Measurements from ENCODE around the gene ATP8A2. TPM values are rescaled to one million over a fixed set of nuclear protein-coding genes. Genes with fewer than 3 reads are reported as not detected.

The ATP8A2 gene
- total and polyA plus RNA-seq, 10 of the 15 experiments (the other 5 are each of a cell fraction or from before 2014, with no cell fraction given), result 0.01 to 0.04 (median 0.04) TPM; not detected in 7

DNA sequence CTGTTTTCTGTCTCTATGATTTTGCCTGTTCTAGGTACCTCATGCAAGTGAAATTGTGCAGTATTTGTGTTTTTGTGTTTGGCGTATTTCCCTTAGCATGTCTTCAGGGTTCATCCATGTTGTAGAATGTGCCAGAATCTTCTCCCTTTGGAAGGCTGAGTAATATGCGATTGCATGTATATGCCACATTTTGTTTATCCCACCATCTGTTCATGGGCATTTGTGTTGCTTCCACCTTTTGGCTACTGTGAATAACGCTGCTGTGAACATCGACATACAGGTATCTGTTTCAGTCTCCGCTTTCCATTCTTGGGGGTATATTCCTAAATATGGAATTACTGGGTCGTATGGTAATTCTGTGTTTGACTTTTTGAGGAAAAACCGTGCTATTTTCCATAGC lies 190.0 kb downstream of the ATP8A2 start:
- ATAC-seq (no peak), FAIRE-seq (no peak), DNase-seq (ENCODE audit: low read depth, low spot score) (no peak)
- H3K9me3 ChIP-seq (replicated peaks; ENCODE audit: control insufficient read depth, insufficient read depth, low read length), result no peaks in the 10 kb centered on the region
- no peak for TF ChIP-seq NFYB (IDR thresholded peaks at IDR 0.05; ENCODE audit: insufficient read depth, low read depth, low read length)
- TF ChIP-seq, protein P1, sequence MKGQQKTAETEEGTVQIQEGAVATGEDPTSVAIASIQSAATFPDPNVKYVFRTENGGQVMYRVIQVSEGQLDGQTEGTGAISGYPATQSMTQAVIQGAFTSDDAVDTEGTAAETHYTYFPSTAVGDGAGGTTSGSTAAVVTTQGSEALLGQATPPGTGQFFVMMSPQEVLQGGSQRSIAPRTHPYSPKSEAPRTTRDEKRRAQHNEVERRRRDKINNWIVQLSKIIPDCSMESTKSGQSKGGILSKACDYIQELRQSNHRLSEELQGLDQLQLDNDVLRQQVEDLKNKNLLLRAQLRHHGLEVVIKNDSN (IDR thresholded peaks at IDR 0.05; ENCODE audit: borderline replicate concordance, extremely low read length, insufficient read depth, low read depth, low read length), result no peak
- no peak for TF ChIP-seq NBN (IDR thresholded peaks at IDR 0.05)
- TF ChIP-seq EED (IDR thresholded peaks at IDR 0.05; ENCODE audit: low read depth), result no peak
- TF ChIP-seq, protein P2, sequence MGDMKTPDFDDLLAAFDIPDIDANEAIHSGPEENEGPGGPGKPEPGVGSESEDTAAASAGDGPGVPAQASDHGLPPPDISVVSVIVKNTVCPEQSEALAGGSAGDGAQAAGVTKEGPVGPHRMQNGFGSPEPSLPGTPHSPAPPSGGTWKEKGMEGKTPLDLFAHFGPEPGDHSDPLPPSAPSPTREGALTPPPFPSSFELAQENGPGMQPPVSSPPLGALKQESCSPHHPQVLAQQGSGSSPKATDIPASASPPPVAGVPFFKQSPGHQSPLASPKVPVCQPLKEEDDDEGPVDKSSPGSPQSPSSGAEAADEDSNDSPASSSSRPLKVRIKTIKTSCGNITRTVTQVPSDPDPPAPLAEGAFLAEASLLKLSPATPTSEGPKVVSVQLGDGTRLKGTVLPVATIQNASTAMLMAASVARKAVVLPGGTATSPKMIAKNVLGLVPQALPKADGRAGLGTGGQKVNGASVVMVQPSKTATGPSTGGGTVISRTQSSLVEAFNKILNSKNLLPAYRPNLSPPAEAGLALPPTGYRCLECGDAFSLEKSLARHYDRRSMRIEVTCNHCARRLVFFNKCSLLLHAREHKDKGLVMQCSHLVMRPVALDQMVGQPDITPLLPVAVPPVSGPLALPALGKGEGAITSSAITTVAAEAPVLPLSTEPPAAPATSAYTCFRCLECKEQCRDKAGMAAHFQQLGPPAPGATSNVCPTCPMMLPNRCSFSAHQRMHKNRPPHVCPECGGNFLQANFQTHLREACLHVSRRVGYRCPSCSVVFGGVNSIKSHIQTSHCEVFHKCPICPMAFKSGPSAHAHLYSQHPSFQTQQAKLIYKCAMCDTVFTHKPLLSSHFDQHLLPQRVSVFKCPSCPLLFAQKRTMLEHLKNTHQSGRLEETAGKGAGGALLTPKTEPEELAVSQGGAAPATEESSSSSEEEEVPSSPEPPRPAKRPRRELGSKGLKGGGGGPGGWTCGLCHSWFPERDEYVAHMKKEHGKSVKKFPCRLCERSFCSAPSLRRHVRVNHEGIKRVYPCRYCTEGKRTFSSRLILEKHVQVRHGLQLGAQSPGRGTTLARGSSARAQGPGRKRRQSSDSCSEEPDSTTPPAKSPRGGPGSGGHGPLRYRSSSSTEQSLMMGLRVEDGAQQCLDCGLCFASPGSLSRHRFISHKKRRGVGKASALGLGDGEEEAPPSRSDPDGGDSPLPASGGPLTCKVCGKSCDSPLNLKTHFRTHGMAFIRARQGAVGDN (IDR thresholded peaks at IDR 0.05), result no peak
- no peak for TF ChIP-seq STAT3 (IDR thresholded peaks at IDR 0.05; ENCODE audit: low read depth, low read length)
- TF ChIP-seq MTA3 (IDR thresholded peaks at IDR 0.05; ENCODE audit: borderline replicate concordance, low read length), result no peak
- TF ChIP-seq PAX5 (IDR thresholded peaks at IDR 0.05; ENCODE audit: borderline replicate concordance, low read depth, low read length), result no peak
- no peak for TF ChIP-seq SRF (IDR thresholded peaks at IDR 0.05; ENCODE audit: low read depth in 2 of 2, low read length in 2 of 2)
- no peak for TF ChIP-seq CREM (IDR thresholded peaks at IDR 0.05; ENCODE audit: low read depth)
- H3K36me3 ChIP-seq (ENCODE audit: control insufficient read depth in 2 of 2, insufficient read depth in 2 of 2, low read length in 1 of 2), result no peaks in the 10 kb centered on the region
- H3K4me2 ChIP-seq (ENCODE audit: control insufficient read depth, insufficient read depth), result no peak overlapping the region
- H3K79me2 ChIP-seq (ENCODE audit: control insufficient read depth, insufficient read depth, low read length), result no peaks in the 10 kb centered on the region
- H3K4me3 ChIP-seq, result no peak overlapping the region
- in situ Hi-C loops (cut with MboI) (no loop called here), intact Hi-C loops (cut with micrococcal nuclease; ENCODE audit: unreplicated experiment) (no loop called here)
- H2AFZ ChIP-seq (ENCODE audit: control insufficient read depth, low read depth, low read length), result no peak overlapping the region
- H3K9ac ChIP-seq (ENCODE audit: control insufficient read depth, insufficient read depth, low read length), result no peak overlapping the region
- ChIA-PET CTCF (no interaction called here), RAD21 (ENCODE audit: unreplicated experiment) (no interaction called here), SMC1A (ENCODE audit: uncharacterized antibody, unreplicated experiment) (no interaction called here), POLR2A (no interaction called here)
- no TSS peak for BruUV-seq (replicated peaks)
- no peak overlapping the region for H3K27ac ChIP-seq (ENCODE audit: control insufficient read depth, insufficient read depth)
- no peaks in the 10 kb centered on the region for H4K20me1 ChIP-seq (ENCODE audit: control insufficient read depth, insufficient read depth)
- H3K4me1 ChIP-seq (ENCODE audit: control insufficient read depth, insufficient read depth, low read length), result no peaks in the 10 kb centered on the region
- no peaks in the 10 kb centered on the region for H3K27me3 ChIP-seq (replicated peaks in 1 of 2; ENCODE audit: control insufficient read depth in 2 of 2, insufficient read depth in 2 of 2, low read length in 1 of 2)
- WGBS (ENCODE audit: insufficient coverage, insufficient replicate concordance, low lambda C conversion rate, missing lambda C conversion rate), result 64% methylated on average over 7 of the region's 7 CpGs

Measured in GM12878 (cell line).